Measurements from ENCODE around the gene TTC16. TPM values are rescaled to one million over a fixed set of nuclear protein-coding genes. Genes with fewer than 3 reads are reported as not detected.

The TTC16 gene
- total RNA-seq, 1 experiment from 2014 or later = not detected

GRCh38 chr9:127728808-127729207, 12.9 kb downstream of the TTC16 start:
- no peaks in the 10 kb centered on the region for H3K9me2 ChIP-seq (replicated peaks; ENCODE audit: insufficient read depth, low read length)
- H3K9me3 ChIP-seq (ENCODE audit: low read length) = no peaks in the 10 kb centered on the region
- H3K4me1 ChIP-seq (ENCODE audit: low read length) = peaks cover 1% of the 10 kb centered on the region
- no peak for DNase-seq
- H3K36me3 ChIP-seq (ENCODE audit: insufficient read depth, low read length) = no peaks in the 10 kb centered on the region
- no peak overlapping the region for H3K27ac ChIP-seq (ENCODE audit: low read length)
- no peak overlapping the region for H3K4me2 ChIP-seq (ENCODE audit: low read depth, low read length, poor library complexity, severe bottlenecking)
- H3K79me2 ChIP-seq (ENCODE audit: low read length) = no peaks in the 10 kb centered on the region
- no peak overlapping the region for H3K4me3 ChIP-seq (ENCODE audit: low read length)
- H2AFZ ChIP-seq (ENCODE audit: low read length) = no peak overlapping the region
- H4K20me1 ChIP-seq (ENCODE audit: insufficient read depth, low read depth, low read length) = no peaks in the 10 kb centered on the region
- H3K9ac ChIP-seq (ENCODE audit: low read length) = no peak overlapping the region
- no peaks in the 10 kb centered on the region for H3K27me3 ChIP-seq (ENCODE audit: low read length)

DNA sequence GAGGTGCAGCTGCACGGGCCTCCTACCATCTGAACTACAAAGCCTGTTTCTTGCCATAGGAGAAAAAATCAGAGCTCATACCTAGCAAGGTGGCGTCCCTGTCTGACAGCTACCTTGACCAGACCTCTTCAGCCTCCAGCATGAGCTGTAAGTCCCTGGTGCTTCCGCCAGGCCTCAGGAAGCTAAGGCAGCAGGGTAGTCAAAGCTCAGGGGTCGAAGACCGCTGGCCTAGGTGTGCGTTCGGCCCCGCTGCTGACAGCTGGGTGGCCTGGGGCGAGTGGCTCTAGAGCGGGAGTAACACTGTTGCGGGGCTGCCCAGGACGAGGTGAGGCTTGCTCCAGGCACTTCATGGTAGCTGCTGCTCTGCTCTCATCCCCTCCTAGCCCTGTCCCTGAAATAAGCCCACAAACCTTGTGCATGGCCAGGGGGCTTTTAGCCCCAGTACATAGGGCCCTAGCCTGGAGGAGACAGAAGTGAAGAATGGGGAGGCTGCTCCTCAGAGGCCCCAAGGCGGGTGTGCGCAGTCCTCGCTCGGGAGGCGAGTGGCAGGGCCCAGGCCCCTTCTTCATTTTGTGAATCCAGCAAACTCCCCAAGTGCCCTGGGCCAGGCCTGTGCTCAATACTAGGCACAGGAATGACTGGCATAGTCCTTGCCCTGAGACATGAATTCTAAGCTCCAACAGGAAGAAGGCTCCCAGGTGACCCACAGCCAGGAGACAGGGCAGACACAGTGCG, 13.8 kb downstream of the TTC16 start:
- Histone ChIP-seq H4K20me1 (ENCODE audit: insufficient read depth, low read depth, low read length) (no peaks in the 10 kb centered on the region), H3K4me1 (ENCODE audit: low read length) (peaks cover 8% of the 10 kb centered on the region), H3K9me2 (replicated peaks; ENCODE audit: insufficient read depth, low read length) (no peaks in the 10 kb centered on the region), H2AFZ (ENCODE audit: low read length) (no peak overlapping the region), H3K4me3 (ENCODE audit: low read length) (no peak overlapping the region), H3K9me3 (ENCODE audit: low read length) (no peaks in the 10 kb centered on the region), H3K27me3 (ENCODE audit: low read length) (no peaks in the 10 kb centered on the region), H3K79me2 (ENCODE audit: low read length) (no peaks in the 10 kb centered on the region), H3K4me2 (ENCODE audit: low read depth, low read length, poor library complexity, severe bottlenecking) (no peak overlapping the region), H3K27ac (ENCODE audit: low read length) (no peak overlapping the region), H3K36me3 (ENCODE audit: insufficient read depth, low read length) (no peaks in the 10 kb centered on the region), H3K9ac (ENCODE audit: low read length) (no peak overlapping the region)
- DNase-seq = no peak

GRCh38 chr9:127730262-127730661, 14.4 kb downstream of the TTC16 start:
- Histone ChIP-seq H3K4me3 (ENCODE audit: low read length) (no peak overlapping the region), H3K27me3 (ENCODE audit: low read length) (no peaks in the 10 kb centered on the region), H3K36me3 (ENCODE audit: insufficient read depth, low read length) (no peaks in the 10 kb centered on the region), H3K4me1 (ENCODE audit: low read length) (peaks cover 8% of the 10 kb centered on the region), H4K20me1 (ENCODE audit: insufficient read depth, low read depth, low read length) (no peaks in the 10 kb centered on the region), H2AFZ (ENCODE audit: low read length) (no peak overlapping the region), H3K9me2 (replicated peaks; ENCODE audit: insufficient read depth, low read length) (no peaks in the 10 kb centered on the region), H3K79me2 (ENCODE audit: low read length) (no peaks in the 10 kb centered on the region), H3K9me3 (ENCODE audit: low read length) (no peaks in the 10 kb centered on the region), H3K27ac (ENCODE audit: low read length) (no peak overlapping the region), H3K9ac (ENCODE audit: low read length) (no peak overlapping the region), H3K4me2 (ENCODE audit: low read depth, low read length, poor library complexity, severe bottlenecking) (no peak overlapping the region)
- DNase-seq = no peak

GRCh38 chr9:127730799-127731410, 15.0 kb downstream of the TTC16 start:
- H3K9me3 ChIP-seq (ENCODE audit: low read length) = no peaks in the 10 kb centered on the region
- H4K20me1 ChIP-seq (ENCODE audit: insufficient read depth, low read depth, low read length) = no peaks in the 10 kb centered on the region
- no peaks in the 10 kb centered on the region for H3K36me3 ChIP-seq (ENCODE audit: insufficient read depth, low read length)
- H3K4me3 ChIP-seq (ENCODE audit: low read length) = no peak overlapping the region
- DNase-seq = no peak
- H3K27me3 ChIP-seq (ENCODE audit: low read length) = no peaks in the 10 kb centered on the region
- no peak overlapping the region for H2AFZ ChIP-seq (ENCODE audit: low read length)
- no peaks in the 10 kb centered on the region for H3K79me2 ChIP-seq (ENCODE audit: low read length)
- no peak overlapping the region for H3K4me2 ChIP-seq (ENCODE audit: low read depth, low read length, poor library complexity, severe bottlenecking)
- H3K4me1 ChIP-seq (ENCODE audit: low read length) = peaks cover 14% of the 10 kb centered on the region
- no peak overlapping the region for H3K9ac ChIP-seq (ENCODE audit: low read length)
- H3K9me2 ChIP-seq (replicated peaks; ENCODE audit: insufficient read depth, low read length) = no peaks in the 10 kb centered on the region
- H3K27ac ChIP-seq (ENCODE audit: low read length) = no peak overlapping the region

GRCh38 chr9:127731938-127732337, 16.1 kb downstream of the TTC16 start:
- Histone ChIP-seq H3K9me3 (ENCODE audit: low read length) (no peaks in the 10 kb centered on the region), H2AFZ (ENCODE audit: low read length) (no peak overlapping the region), H3K79me2 (ENCODE audit: low read length) (no peaks in the 10 kb centered on the region), H3K9ac (ENCODE audit: low read length) (no peak overlapping the region), H3K4me2 (ENCODE audit: low read depth, low read length, poor library complexity, severe bottlenecking) (no peak overlapping the region), H3K36me3 (ENCODE audit: insufficient read depth, low read length) (no peaks in the 10 kb centered on the region), H3K4me1 (ENCODE audit: low read length) (peaks cover 14% of the 10 kb centered on the region), H4K20me1 (ENCODE audit: insufficient read depth, low read depth, low read length) (no peaks in the 10 kb centered on the region), H3K27ac (ENCODE audit: low read length) (no peak overlapping the region), H3K4me3 (ENCODE audit: low read length) (no peak overlapping the region), H3K9me2 (replicated peaks; ENCODE audit: insufficient read depth, low read length) (no peaks in the 10 kb centered on the region), H3K27me3 (ENCODE audit: low read length) (no peaks in the 10 kb centered on the region)
- DNase-seq = no peak

- Histone ChIP-seq H2AFZ (ENCODE audit: low read length) (no peak overlapping the region), H3K79me2 (ENCODE audit: low read length) (no peaks in the 10 kb centered on the region), H3K9me2 (replicated peaks; ENCODE audit: insufficient read depth, low read length) (no peaks in the 10 kb centered on the region), H3K9ac (ENCODE audit: low read length) (no peak overlapping the region), H3K9me3 (ENCODE audit: low read length) (no peaks in the 10 kb centered on the region), H3K4me1 (ENCODE audit: low read length) (peaks cover 14% of the 10 kb centered on the region), H3K27ac (ENCODE audit: low read length) (no peak overlapping the region), H3K4me3 (ENCODE audit: low read length) (no peak overlapping the region), H3K4me2 (ENCODE audit: low read depth, low read length, poor library complexity, severe bottlenecking) (no peak overlapping the region), H4K20me1 (ENCODE audit: insufficient read depth, low read depth, low read length) (no peaks in the 10 kb centered on the region), H3K27me3 (ENCODE audit: low read length) (no peaks in the 10 kb centered on the region), H3K36me3 (ENCODE audit: insufficient read depth, low read length) (no peaks in the 10 kb centered on the region)
- no peak for DNase-seq
Measured at GRCh38 chr9:127732444-127732843, 16.6 kb downstream of the TTC16 start.

DNA sequence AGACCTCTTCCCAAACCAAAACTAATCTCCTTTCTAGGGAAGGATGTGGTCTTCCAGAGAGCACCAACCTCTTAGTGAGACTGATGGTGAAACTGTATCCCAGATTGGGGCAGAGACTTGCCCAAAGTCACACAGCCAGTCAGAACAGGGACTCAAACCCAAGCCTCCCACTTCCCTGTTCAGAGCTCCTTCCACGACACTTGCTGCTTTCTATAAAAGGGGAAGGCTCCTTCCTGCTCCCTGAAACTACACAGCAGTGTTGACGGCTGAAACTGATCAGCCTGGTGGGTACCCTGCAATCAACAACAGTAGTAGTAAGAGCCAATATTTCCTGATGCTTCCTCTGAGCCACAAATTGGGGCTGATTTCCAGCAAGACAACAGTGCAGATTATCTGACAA, 17.7 kb downstream of the TTC16 start:
- Histone ChIP-seq H2AFZ (ENCODE audit: low read length) (no peak overlapping the region), H3K4me3 (ENCODE audit: low read length) (no peak overlapping the region; the same call in 1 of the 2 replicates), H3K4me2 (ENCODE audit: low read depth, low read length, poor library complexity, severe bottlenecking) (peak overlapping the region; percentile 95), H3K9me3 (ENCODE audit: low read length) (no peaks in the 10 kb centered on the region), H3K9me2 (replicated peaks; ENCODE audit: insufficient read depth, low read length) (no peaks in the 10 kb centered on the region), H3K36me3 (ENCODE audit: insufficient read depth, low read length) (no peaks in the 10 kb centered on the region), H3K27ac (ENCODE audit: low read length) (no peak overlapping the region), H3K4me1 (ENCODE audit: low read length) (peaks cover 14% of the 10 kb centered on the region), H4K20me1 (ENCODE audit: insufficient read depth, low read depth, low read length) (no peaks in the 10 kb centered on the region), H3K9ac (ENCODE audit: low read length) (peak overlapping the region; percentile 86), H3K27me3 (ENCODE audit: low read length) (no peaks in the 10 kb centered on the region), H3K79me2 (ENCODE audit: low read length) (no peaks in the 10 kb centered on the region)
- DNase-seq = no peak

GRCh38 chr9:127734247-127734746, 18.4 kb downstream of the TTC16 start:
- H3K9me3 ChIP-seq (ENCODE audit: low read length) = no peaks in the 10 kb centered on the region
- H3K9ac ChIP-seq (ENCODE audit: low read length) = peak overlapping the region; percentile 86
- no peak overlapping the region for H3K27ac ChIP-seq (ENCODE audit: low read length)
- H3K4me1 ChIP-seq (ENCODE audit: low read length) = peaks cover 14% of the 10 kb centered on the region
- H3K79me2 ChIP-seq (ENCODE audit: low read length) = no peaks in the 10 kb centered on the region
- H3K4me2 ChIP-seq (ENCODE audit: low read depth, low read length, poor library complexity, severe bottlenecking) = peak overlapping the region; percentile 95
- no peaks in the 10 kb centered on the region for H3K36me3 ChIP-seq (ENCODE audit: insufficient read depth, low read length)
- no peak overlapping the region for H2AFZ ChIP-seq (ENCODE audit: low read length)
- no peaks in the 10 kb centered on the region for H4K20me1 ChIP-seq (ENCODE audit: insufficient read depth, low read depth, low read length)
- peak overlapping the region; percentile 86; the same call in 1 of the 2 replicates for H3K4me3 ChIP-seq (ENCODE audit: low read length)
- H3K9me2 ChIP-seq (replicated peaks; ENCODE audit: insufficient read depth, low read length) = no peaks in the 10 kb centered on the region
- no peak for DNase-seq
- no peaks in the 10 kb centered on the region for H3K27me3 ChIP-seq (ENCODE audit: low read length)
